LoVo (cell line): ENCODE results near the gene C7orf33.
"Not testable (repeated sequence)": the region's sequence is repeated elsewhere in the genome, so short reads cannot be mapped to it uniquely, and the experiment has no call there.

Experiments
- DNase-seq: peaks from one replicate; pipeline ENCODE4 v3.0.0-alpha.2; 2016; ENCODE audit warnings: low spot score

The C7orf33 gene

GRCh38 chr7:148590471-148590870, at the start of gene C7orf33:
Gene C7orf33 (plus strand): TSS chr7:148590766. CDS start chr7:148590926, 160 bp downstream.
- DNase-seq = no peak

GRCh38 chr7:148541891-148542504, 48.6 kb upstream of the C7orf33 start:
- no peak for DNase-seq

GRCh38 chr7:148543302-148543701, 47.3 kb upstream of the C7orf33 start:
- no peak for DNase-seq

- DNase-seq = no peak
Observed at GRCh38 chr7:148545172-148545571, 45.4 kb upstream of the C7orf33 start.

GRCh38 chr7:148545932-148546331, 44.6 kb upstream of the C7orf33 start:
- DNase-seq = no peak

- no peak for DNase-seq
Observed at GRCh38 chr7:148546857-148547256, 43.7 kb upstream of the C7orf33 start.

- no peak for DNase-seq
Observed at GRCh38 chr7:148547951-148548350, 42.6 kb upstream of the C7orf33 start.

GRCh38 chr7:148553979-148554378, 36.6 kb upstream of the C7orf33 start:
- no peak for DNase-seq

GRCh38 chr7:148556892-148557291, 33.7 kb upstream of the C7orf33 start:
- no peak for DNase-seq

- DNase-seq = no peak
Observed at GRCh38 chr7:148558914-148559313, 31.7 kb upstream of the C7orf33 start.

GRCh38 chr7:148561099-148561498, 29.5 kb upstream of the C7orf33 start:
- DNase-seq = no peak

GRCh38 chr7:148563583-148564274, 26.8 kb upstream of the C7orf33 start:
- no peak for DNase-seq

- DNase-seq = peak; percentile 47
Observed at GRCh38 chr7:148564275-148564951, 26.2 kb upstream of the C7orf33 start.

GRCh38 chr7:148566736-148567135, 23.8 kb upstream of the C7orf33 start:
- no peak for DNase-seq

GRCh38 chr7:148567524-148567923, 23.0 kb upstream of the C7orf33 start:
- DNase-seq = no peak

- no peak for DNase-seq
Observed at GRCh38 chr7:148570510-148570909, 20.1 kb upstream of the C7orf33 start.

GRCh38 chr7:148570973-148571372, 19.6 kb upstream of the C7orf33 start:
- DNase-seq = not testable (repeated sequence)

- DNase-seq = no peak
Observed at GRCh38 chr7:148571381-148571780, 19.2 kb upstream of the C7orf33 start.

- no peak for DNase-seq
Observed at GRCh38 chr7:148572067-148572522, 18.5 kb upstream of the C7orf33 start.

GRCh38 chr7:148573581-148573980, 17.0 kb upstream of the C7orf33 start:
- not testable (repeated sequence) for DNase-seq

- peak; percentile 66 for DNase-seq
Observed at GRCh38 chr7:148575640-148576411, 14.7 kb upstream of the C7orf33 start.

GRCh38 chr7:148579366-148579765, 11.2 kb upstream of the C7orf33 start:
- DNase-seq = no peak
